Neural crest cell (in vitro differentiated cells): Measurements from ENCODE around the gene ALLC. TPM values are rescaled to one million over a fixed set of nuclear protein-coding genes. Genes with fewer than 3 reads are reported as not detected.

Source experiments
- DNase-seq: peaks from one replicate; pipeline ENCODE4 v3.0.0; 2021; ENCODE audit warnings: low read depth, mixed read lengths, low spot score
- H3K27ac Mint-ChIP-seq: one replicate; pipeline ENCODE4 v1.8.0; 2021; ENCODE audit warnings: mild to moderate bottlenecking, mixed read lengths; ENCODE audit not compliant: unreplicated experiment
- H3K27me3 Mint-ChIP-seq: 2 replicates; pipeline ENCODE4 v1.8.0; 2021; ENCODE audit warnings: low read depth, mild to moderate bottlenecking, mixed read lengths
- H3K36me3 Mint-ChIP-seq: 2 replicates; pipeline ENCODE4 v1.8.0; 2021; ENCODE audit warnings: low read depth, mild to moderate bottlenecking, mixed read lengths
- H3K4me1 Mint-ChIP-seq: 2 replicates; pipeline ENCODE4 v1.8.0; 2021; ENCODE audit warnings: mixed read lengths
- H3K4me3 Mint-ChIP-seq: one replicate; pipeline ENCODE4 v1.8.0; 2021; ENCODE audit warnings: mild to moderate bottlenecking, mixed read lengths
- H3K9me3 Mint-ChIP-seq: 2 replicates; pipeline ENCODE4 v1.8.0; 2021; ENCODE audit warnings: mixed read lengths
- CTCF ChIP-seq: fragments of 200-600 bp; sonication (generic); conservative IDR thresholded peaks from 2 replicates; pipeline ENCODE4 v1.5.0; 2021; ENCODE audit warnings: antibody characterized with exemption, mild to moderate bottlenecking
- total RNA-seq: library from RNA; stranded (reverse); gene quantifications from 2 replicates; pipeline ENCODE4 v1.2.1, GENCODE V29; 2021

The ALLC gene
- total RNA-seq, 1 donor from 2014 or later: not detected

DNA sequence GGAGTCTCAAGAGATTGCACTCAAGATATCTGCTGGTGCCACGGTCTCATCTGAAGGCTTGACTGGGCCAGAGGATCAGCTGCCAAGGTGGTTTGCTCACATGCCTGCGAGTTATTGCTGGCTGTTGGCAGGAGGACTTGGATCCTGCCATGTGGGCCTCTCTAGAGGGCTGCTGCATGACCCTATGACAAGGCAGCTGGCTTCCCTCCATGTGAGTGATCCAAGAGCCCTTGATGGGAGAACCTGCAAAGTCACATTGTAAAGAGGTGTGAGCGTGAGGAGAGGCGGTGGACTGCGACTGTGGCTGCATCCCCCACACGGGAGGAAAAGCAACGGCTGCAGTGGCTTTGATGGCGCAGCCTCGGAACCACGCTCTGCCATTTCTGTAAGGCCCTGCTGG lies 4.0 kb upstream of the ALLC start:
- H3K27me3 Mint-ChIP-seq: peaks cover 3% of the 10 kb centered on the region
- H3K4me1 Mint-ChIP-seq: peaks cover 47% of the 10 kb centered on the region
- no peaks in the 10 kb centered on the region for H3K9me3 Mint-ChIP-seq
- TF ChIP-seq CTCF: no peak
- no peak overlapping the region for H3K4me3 Mint-ChIP-seq
- no peak for DNase-seq
- peak overlapping the region; percentile 38 for H3K27ac Mint-ChIP-seq
- no peaks in the 10 kb centered on the region for H3K36me3 Mint-ChIP-seq

DNA sequence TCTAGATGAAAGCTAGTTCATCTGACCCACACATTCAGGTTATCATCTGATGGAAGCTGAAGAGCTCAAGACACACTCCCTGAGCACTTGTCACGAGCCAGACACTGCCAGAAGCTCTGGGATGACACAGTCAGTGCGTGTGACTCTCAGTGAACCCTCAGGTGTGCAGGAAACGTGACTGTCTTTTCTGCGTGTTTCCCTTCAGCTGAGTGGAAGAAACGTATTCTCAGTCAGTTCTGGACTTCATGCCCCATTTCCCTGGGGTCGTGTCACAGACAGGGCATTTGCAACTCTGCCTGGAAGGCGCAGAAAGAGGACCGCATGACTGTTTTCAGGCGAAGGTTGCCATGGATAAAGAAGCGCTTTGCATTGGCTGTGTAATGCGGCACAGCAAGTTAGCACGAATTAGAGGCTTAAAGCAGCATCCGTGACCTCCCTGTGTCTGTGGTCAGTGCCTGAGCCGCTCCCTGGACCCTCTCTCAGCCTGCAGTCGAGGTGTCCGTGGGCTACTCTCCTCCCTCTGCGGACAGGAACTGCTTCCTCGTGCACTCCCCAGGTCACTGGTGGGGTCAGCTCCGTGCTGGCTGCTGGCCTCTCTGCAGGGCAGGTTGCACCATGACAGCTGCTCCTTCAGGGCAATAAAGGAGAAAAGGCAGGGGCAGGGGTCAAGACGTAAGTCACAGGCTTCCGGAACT lies 3.3 kb upstream of the ALLC start:
- Mint-ChIP-seq H3K4me1 (peaks cover 54% of the 10 kb centered on the region), H3K36me3 (no peaks in the 10 kb centered on the region), H3K4me3 (peak overlapping the region; percentile 19), H3K27ac (no peak overlapping the region), H3K9me3 (no peaks in the 10 kb centered on the region), H3K27me3 (peaks cover 3% of the 10 kb centered on the region)
- no peak for TF ChIP-seq CTCF
- no peak for DNase-seq

DNA sequence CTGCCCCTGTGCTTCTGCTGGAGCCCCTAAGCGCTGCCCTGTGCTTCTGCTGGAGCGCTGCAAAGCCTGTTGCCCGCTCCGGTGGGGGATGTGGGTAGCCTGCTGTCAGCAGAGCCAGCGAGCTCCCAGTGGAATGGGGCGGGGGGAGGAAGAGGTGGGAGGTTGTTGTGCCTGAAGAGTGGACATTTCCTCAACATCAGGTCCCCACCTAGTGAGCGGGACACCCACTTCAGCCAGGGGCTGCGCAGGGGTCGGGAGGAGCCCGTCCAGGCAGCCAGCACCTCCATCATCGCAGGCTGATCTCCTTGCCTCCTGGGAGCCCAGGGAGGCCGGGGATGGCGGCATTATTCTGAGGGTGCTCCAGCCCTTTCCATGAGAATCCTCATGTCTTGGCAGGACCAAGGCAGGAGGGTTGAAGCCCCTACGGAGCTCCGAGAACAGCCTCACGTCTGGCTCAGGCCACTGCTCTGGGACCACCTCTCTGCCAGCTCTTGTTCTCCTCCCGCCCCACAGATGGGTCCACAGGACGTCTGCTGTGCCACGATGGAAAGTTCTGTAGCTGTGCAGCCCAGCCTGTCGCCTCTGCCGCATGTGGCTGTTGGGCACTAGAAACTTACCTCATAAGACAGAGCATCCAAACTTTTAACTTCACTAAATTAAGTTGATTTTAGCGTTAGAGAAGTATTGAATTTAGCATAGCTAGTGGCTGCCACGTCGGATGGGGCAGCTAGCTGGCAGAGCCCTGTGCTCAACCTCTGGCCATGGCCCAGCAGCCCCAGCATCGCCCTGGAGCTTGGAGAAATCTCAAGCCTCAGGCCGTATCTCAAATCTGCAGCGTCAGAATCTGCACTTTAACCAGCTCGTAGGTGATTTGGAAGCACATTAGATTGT lies 1.9 kb upstream of the ALLC start:
- H3K4me3 Mint-ChIP-seq: peak overlapping the region; percentile 41
- no peak for DNase-seq
- H3K4me1 Mint-ChIP-seq: peaks cover 59% of the 10 kb centered on the region
- no peaks in the 10 kb centered on the region for H3K27me3 Mint-ChIP-seq
- peak overlapping the region; percentile 95 for H3K27ac Mint-ChIP-seq
- no peaks in the 10 kb centered on the region for H3K36me3 Mint-ChIP-seq
- peaks cover 3% of the 10 kb centered on the region for H3K9me3 Mint-ChIP-seq
- TF ChIP-seq CTCF: no peak

DNA sequence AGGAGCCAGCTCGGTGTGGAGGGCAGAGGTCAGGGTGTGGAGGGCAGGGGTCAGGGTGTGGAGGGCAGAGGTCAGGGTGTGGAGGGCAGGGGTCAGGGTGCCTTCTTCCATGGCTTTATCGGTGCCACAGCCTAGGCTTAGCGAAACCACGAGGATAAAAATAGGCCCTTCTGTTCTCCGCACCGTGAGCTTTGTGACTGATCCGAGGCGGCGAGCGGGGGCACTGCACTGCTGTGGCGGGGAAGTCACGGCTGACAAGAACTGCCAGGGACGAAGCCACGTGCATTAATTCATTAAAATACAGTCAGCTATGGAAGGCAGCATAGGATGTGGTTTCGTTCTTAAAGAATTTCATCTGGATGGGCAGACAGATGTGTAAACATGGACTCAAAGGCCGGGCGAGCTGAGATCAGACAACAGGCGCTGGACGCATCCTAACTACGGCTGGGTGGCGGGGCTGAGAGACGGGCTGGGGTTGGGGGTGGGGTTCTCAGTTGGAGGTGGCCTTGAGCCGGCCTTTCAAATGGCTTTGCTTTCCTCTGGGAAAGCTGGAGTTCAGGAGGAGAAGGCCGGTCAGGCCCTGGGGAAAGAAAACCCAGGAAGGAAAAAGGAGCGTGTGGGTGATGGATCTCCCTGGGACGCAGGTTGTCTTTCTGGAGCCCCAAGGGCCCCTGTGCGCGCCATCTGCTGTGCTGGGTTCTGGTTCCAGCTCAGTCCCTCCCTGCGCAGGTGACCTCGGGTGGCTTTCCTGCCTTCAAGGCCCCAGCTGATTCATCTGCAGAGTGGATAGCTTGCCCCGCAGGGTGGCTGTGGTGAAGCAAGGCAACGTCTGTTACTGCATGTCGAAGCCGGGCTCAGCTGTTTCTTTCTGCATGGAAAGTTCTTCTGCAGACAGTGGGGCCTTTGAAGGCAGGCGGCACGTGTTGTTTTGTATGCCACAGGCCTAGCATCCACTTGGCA lies 958 bp upstream of the ALLC start:
- no peaks in the 10 kb centered on the region for H3K36me3 Mint-ChIP-seq
- H3K4me1 Mint-ChIP-seq: peaks cover 51% of the 10 kb centered on the region
- H3K27ac Mint-ChIP-seq: peak overlapping the region; percentile 95
- TF ChIP-seq CTCF: no peak
- DNase-seq: no peak
- peaks cover 3% of the 10 kb centered on the region for H3K9me3 Mint-ChIP-seq
- H3K4me3 Mint-ChIP-seq: no peak overlapping the region
- no peaks in the 10 kb centered on the region for H3K27me3 Mint-ChIP-seq
